NCI-H2171 (cell line): ENCODE data around the gene KRT6B.
"Not testable (repeated sequence)": the region's sequence is repeated elsewhere in the genome, so short reads cannot be mapped to it uniquely, and the experiment has no call there.

Experiments used
- DNase-seq: peaks from one replicate; lab custom pipeline; 2025; lab: John Stamatoyannopoulos, UW

KRT6B gene

DNA sequence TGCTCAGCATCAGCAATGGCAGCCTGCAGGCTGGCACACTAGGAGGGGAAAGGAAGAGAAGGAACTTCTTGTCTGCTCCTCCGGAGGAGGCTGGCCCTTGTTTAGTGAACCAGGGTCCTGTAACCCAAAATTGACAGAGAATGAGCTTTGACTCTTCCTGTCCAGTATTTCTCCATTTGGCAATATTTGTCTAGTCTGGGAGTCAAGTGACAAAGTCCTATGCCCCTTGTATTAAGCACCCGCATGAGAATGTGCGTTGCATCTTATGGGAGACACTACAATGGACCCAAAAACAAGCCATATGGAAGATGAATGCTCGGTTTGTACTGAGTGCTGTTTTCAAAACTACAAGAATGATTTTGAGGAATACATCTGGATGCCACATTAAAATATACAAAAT lies 17.9 kb upstream of the KRT6B start:
- no peak for DNase-seq

DNA sequence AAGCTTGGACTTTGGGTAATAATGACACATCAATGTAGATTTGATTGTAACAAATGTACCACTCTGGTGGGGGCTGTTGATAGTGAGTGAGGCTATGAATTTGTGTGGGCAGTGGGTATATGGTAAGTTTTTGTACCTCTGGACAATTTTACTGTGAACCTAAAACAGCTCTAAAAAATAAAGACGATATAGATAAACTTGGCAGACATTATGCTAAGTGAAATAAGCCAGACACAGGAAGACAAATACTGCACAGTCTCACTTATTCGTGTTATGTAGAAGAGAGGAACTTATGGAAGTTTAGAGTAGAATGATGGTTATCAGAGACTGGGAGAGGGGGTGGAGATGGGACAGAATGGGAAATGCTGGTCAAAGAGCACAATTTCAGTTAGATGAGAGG lies 13.0 kb upstream of the KRT6B start:
- no peak for DNase-seq

DNA sequence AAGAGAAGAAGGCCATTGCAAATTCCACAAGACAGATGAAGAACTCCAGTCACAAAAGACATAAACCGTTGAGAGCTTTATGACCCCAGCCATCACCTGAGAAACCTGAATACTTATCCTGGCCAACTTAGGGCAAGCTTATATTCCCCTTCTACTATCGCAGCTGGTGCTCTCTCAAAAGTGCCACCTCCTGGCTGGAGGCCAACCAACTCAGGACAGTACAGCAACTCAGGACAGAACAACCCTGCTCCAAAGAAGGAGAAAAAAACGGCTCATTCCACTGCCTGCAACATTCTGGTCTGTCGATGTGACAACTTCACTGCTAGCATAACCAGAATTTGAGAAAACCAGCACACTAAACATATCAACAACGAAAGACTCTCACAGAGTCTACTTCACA lies 9.7 kb upstream of the KRT6B start:
- no peak for DNase-seq

DNA sequence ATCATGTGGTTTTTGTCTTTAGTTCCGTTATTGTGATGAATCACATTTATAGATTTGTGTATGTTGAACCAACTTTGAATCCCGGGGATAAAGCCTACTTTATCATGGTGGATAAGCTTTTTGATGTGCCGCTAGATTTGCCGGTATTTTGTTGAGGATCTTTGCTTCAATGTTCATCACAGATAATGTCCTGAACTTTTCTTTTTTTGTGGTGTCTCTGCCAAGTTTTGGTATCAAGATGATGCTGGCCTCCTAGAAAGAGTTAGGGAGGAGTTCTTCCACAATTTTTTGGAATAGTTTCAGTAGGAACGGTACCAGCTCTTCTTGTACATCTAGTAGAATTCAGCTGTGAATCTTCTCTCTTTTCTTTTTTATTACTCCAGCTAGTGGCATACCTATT lies 6.9 kb upstream of the KRT6B start:
- DNase-seq: no peak

DNA sequence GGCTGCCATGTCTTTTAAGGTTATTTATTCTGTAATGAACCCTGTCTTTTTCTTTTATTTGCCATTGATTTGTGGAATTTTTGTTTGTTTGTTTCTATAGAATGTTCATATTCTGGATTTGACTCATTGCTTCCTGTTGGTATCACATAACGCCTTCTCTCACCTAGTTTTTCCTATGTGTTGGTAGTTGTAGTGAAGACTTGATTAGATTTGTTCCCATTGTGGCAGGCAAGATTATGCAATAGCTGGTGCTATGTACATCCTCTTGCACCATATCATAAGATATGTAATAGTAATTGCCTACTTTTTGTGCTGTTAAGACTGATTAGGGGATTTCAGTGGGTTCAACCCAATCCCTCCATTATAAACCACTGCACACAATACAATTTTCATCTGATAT lies 3.9 kb upstream of the KRT6B start:
- DNase-seq: no peak

DNA sequence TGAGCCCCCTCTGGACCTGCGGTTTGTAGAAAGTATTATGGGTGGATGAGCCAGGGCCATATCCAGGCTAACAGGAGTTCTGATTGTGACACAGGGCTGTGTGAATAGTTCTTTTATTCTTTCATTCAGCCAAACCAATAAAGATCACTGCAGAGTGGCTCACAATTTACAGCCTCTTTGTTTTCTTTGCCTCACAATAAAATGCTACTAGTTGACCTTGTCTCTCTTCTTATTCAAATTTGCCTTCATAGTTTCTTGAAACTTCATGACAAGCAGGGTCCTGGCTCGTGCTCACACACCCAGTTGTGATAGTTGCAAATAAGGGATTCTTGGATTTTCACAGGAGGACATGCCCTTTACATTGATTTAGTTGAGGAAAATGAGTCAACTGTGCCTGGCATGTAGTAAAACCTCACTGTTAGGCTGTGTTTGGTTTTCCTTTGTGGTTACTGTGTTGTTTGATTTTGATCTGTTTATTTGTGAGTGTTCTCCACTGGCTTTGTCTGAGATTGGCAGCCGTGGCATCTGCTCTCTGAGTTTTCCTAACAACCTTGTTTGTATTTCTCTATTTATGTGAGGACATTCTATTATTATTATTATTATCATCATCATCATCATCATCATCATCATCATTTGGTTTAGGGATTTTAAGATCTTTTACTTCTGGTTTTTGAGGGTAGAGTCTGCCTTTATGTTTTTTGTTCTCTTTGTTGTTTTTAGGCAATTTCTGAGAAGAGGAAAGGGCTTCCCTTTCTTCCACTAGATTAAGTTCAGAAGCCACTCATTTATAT lies 2.7 kb upstream of the KRT6B start:
- DNase-seq: no peak

DNA sequence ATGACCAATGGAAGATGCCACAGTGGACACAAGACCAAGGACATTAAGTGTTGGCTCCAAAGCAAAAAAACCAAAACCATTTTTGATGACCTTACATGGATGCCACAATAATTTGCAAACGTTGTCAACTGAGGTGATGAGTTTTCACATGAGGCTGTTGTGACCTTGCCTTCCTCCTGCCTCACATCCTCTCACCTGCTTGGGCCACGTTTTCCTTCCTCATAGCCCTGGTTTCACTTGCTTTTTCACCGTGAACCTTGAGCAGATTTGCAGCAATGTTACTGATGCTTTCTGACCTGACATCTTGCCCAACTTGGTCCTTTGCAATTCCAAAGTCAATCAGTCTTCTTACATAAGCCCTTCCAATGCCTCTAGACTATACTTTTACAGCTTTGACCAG lies 3.7 kb downstream of the KRT6B start:
- no peak for DNase-seq

DNA sequence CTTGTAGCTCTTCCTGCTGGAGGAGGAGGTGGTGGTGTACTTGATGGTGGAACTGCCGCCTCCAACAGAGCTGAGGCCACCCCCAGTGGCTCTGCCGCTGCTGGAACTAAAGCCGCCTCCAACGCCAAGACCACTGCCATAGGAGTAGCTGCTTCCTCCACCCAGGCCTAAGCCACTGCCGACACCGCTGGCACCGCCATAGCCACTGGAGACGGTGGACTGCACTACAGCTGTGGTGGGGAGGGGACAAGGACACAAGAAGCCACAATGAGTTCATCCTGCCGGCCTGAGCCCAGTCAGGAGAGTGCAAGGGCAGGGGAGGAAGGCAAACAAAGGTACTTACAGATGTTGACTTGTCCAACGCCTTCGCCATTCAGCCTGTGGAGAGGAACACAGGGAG lies 4.8 kb downstream of the KRT6B start:
- DNase-seq: not testable (repeated sequence)

DNA sequence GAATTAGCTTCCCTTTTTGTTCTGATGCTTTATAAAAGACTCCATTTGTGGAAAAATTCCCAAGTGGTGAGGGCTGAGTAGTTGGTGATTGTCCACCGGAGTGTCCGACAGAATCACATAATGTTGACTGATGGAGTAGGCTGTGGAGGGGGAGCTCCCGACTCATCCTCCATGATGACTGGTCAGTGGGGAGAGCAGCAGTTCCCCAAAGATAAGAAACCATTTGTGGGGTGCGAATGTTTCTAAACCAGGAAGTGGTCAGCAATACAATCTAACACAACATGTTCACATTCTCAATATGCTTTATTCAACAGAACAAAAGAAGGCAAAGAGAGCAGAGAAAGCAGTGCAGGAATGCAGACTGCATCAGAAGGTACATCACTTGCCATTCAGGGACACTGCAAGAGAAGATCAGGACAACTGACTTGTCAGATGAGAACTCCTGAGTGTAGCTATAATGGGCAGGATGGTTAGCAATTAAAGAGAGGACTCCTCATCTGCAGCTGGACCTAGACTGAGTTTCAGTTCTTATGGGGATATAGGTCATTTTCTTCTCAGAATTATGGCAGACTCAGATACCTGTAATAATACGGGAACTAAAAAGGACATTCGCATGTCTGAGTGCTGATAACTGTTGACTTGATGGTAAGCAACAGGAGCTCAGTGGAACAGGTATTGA lies 5.4 kb downstream of the KRT6B start:
- DNase-seq: no peak

DNA sequence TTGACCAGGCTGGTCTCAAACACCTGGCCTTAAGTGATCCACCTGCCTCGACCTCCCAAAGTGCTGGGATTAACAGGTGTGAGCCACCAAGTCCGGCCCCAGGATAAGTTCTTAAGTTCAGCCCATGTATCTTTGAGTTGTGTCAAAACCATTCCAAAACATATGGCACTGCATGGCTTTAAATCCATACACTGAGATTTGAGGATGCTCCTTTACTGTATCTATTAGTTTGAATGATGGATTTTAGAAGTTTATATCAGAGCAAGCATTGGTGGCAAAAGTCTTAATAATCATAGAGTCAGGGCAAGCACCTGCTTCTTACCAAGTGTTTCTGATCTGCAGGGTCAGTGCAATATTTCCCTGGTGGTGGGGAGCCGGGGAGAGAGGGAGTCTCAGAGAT lies 6.1 kb downstream of the KRT6B start:
- no peak for DNase-seq

DNA sequence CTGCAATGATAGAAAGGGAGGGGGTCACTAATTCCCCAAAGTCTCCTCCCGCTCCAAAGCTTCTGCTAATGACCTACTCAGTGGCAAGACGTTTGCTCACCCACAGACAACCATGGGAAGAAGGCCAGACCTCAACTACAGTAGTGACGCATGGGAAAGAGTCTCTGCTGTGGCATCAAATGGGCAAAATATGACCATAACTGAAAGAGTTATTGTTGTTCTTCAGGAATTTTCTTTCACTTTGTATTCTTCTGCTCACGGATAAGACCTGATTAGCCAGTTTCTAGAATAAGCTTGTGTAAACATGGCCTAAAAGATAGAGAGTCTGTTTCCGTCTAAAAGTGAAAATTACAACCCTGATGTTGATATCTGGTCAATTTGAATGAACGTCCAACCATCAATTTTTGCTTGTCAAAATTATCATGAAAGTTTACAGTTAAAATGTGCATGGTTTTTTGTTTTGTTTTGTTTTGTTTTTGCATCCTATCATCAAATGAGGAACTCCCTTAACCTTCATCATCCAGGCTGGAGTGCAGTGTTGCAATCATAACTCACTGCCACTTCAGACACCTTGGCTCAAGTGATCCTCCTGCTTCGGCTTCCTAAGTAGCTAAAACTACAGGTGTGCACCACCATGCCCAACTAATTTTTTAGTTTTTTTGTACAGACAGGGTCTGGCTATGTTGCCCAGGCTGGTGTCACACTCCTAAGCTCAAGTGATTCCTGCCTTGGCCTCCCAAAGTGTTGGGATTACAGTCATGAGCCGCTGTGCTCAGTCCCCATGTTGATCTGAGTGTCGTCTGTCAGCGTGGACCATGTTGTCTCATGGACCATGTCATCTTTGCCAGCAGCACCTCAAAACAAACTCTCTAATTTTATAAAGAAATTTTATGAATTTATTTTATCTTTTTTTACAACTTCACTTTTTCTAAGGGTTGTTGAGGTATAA lies 7.0 kb downstream of the KRT6B start:
- no peak for DNase-seq

DNA sequence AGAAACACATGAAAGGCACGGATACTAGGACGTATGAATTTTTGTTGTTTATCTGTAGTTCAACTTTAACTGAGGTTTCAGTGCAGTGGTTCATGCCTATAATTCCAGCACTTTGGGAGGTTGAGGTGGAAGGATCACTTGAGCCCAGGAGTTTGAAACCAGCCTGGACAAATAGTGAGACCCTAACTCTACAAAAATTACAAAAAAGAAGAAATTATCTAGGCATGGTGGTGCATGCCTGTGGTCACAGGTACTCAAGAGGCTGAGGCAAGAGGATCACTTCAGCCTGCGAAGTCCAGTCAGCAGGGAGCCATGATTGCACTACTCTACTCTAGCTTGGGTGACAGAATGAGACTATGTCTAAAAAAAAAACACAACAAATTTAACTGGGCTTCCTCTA lies 8.0 kb downstream of the KRT6B start:
- DNase-seq: no peak

DNA sequence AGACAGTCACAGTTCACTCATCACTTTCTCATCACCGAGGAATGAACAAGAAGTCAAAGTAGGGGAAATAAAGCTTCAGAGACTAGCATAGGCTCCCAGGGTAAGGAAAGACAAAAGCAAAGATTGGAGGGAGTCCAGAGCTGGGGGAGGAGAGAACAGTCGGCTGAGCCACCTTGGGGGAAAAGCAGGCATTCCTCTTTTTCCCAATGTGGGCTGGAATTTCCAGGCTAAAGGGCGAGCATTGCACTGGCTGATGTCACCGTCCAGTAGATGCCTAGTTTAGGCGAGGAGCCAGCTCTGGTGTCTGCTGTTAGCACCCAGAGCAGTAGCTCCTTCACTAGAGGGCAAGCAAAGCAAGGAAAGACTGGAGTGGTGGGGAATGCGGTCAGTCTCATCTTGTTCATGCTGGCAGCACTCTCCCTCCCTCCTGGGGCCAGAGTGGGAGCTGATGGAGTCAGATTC lies 9.3 kb downstream of the KRT6B start:
- DNase-seq: no peak

DNA sequence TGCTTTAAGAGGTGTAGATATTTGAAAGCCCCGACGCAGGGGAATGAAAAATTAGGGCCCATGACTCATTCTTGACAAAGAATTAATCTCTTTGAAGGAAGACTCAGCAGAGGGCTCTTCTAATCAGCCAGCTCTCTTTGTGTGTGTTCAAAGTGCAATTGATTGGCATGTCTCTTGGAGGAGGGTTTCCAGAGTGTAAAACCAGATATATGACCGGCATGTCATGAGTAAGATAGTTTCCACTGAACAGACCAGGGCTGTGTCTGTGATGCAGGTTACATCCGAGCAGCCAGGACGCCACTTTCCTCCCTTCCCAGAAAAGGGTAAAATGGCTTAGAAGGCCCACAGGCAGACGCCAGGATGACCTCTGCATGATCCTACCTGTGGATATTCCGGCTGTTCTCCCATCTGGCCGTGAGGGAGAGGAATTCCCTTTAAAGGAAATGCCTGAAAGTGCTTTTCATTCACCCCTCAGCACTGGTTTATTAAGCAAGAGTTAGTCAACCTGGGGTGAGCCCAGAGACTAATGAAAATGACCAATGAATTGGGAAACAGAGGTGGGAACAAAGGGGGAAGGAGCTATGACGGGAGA lies 10.5 kb downstream of the KRT6B start:
- no peak for DNase-seq

DNA sequence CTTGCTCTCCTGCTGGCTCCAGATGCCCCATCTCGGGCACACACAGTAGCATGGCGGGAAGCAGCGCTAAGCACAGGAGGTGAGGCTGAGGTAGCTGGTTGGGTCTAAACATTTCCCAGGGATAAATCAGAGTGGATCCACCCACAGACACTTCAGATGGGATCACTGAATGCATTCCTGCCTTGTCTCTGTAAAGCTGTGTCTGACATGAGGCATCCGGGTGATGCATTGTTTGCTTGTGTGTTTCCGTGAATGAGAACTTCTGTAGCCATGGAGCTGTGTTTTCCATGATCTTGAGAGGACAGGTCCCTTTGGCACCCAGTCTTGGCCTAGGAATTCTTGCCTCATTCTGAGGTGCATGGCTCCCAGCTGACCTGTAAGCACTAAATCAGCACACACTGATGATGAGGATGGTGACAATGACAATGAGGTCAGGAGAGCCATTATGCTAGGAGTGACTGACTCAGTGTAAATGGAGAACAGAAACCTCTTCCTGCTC lies 11.1 kb downstream of the KRT6B start:
- no peak for DNase-seq

DNA sequence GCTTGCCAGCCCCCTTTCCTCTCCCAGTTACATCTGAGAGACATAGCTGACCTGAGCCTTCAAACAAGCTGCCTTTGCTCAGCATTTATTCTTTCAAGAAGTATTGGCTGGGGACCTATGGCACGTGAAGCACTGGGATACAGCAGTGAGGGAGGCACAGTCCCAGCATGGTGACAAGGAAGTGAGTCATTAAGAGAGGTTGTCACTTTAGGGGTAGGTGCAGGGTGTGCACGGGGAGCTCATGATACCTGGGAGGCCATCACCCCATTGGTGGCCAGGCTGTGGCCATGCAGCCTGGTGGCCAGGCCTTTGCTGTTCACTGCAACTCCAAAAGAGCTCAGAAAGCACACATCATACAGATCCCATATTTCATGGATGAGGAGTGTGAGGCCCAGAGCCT lies 12.1 kb downstream of the KRT6B start:
- DNase-seq: no peak

DNA sequence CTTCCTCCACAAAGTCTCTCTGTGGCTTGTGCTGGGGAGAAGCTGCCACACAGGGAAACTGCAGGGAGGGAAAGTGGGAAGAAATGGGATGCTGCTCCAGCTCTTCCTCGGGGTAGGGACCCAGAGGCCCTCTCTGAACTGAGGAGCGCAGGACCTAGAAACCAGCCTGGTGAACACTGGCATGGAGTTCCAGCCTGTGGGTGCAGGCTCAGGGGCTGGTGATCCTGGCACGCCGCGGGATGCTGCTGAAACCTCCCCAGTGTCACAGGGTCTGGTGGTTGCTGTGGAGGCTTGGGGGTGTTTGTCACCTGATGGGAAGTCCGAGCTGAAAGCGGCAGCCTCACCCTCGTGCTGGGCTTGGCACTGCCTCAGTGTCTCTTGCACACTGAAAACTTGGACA lies 12.5 kb downstream of the KRT6B start:
- no peak for DNase-seq

DNA sequence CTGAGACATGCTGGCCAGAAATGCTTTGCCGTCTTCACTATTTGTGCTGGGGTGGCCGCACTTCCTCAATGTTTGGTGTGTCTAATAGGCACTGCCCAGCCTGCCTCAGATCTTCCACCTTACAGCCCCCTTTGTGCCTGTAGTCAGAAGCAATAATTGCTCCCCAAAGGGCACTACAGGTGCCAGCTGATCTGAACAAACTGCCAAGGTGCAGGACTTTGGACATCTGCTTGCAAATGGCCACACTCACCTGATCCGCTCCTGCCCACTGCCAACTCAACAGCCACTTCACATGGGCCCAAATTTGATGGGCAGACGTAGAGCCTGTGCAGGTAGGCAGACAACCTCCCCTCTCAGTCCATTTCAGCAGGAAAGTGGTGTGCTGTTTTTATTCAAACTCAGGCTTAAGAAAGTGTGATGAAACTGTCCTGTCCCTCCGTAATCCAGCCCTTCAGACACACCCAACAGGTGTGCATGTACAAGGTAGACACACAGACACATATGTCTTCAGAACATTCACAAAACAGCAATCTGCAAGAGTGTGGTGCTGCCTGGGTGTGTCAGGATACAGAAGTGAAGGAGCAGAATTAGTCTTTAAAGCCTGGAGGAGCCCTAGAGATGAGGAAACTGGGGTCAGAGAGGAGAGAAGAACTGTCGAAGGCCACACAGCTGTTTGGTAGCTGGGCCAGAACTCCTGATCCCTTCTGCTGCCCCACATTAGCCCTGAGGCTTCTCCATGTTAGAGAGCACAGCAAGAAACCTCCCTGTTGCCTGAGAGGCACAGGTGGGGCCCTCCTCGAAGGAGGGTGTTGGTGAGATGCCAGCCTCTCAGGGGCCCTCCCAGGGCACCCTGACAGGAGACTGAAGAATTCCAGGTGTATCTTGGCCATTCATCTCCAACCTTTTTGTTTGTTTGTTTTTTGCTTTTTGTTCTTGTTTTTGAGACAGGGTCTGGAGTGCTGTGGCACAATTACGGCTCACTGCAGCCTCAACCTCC lies 13.3 kb downstream of the KRT6B start:
- no peak for DNase-seq

DNA sequence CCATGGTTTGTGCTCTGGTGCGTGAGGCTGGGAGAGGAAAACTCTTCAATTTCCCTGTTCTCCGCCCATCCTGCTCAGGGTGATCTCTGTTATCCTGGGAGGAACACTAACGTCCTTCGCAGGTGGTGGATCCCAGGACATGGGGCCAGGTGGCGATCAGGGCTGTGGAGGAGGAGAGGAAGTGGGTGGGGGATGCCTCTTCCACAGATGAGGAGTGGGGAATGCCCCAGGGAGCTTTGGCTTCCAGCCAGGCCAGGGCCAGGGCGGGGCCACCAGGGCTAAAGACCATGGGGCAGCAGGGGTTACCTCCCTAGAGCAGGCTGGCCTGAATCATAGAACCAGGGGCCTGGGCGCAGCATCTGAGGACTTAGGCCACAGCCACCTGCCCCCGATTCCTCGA lies 14.4 kb downstream of the KRT6B start:
- DNase-seq: no peak

DNA sequence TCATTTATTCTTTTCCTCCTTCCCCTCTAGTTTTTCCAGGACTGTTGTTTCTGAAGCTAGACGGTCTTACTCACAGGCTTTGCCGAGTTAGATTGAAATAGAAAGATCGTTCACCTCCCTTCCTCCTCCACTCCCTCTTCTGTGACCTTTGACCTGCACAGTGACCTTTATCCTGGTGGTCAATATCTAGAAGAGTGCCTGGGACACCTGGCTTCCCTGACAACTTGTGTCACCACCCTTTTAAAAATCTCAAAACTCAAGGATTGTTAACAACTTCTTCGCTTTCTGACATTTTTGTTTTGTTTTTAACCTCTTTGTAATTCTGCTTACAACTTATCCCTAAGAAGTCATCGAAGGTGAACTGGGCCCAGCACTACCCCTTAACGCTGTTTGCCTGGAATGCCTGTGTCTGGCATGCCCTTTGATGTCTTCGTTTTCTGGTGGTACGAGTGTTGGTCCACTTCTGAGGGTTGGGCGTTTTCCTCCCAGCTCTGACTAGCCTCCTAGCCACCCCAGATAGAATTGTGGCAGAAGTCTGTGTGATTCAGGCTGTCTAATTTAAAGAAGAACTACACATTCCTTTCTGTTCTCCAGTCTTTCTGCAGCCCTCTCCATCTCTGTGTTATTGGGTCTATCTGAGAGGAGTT lies 15.0 kb downstream of the KRT6B start:
- DNase-seq: no peak
